Cardiac muscle cell (in vitro differentiated cells and primary cell): ENCODE results near the gene FGFR4. TPM values are rescaled to one million over a fixed set of nuclear protein-coding genes. Genes with fewer than 3 reads are reported as not detected.

ENCODE experiments used
- DNase-seq, 2 donors: peaks; one replicate each; pipeline versions ENCODE4 v3.0.0 to v3.0.0-alpha.2; 2010 to 2017; ENCODE audit warnings: low read depth in 1 of 2, low spot score in 1 of 2
- H3K27ac ChIP-seq: fragments of 200-600 bp; sonication (generic); 2 replicates; pipeline ENCODE4 v1.5.1; 2016
- H3K27me3 ChIP-seq: fragments of 200-600 bp; sonication (generic); 2 replicates; pipeline ENCODE4 v1.6.0; 2016; ENCODE audit warnings: control low read depth
- H3K36me3 ChIP-seq: fragments of 200-600 bp; sonication (generic); 2 replicates; pipeline ENCODE4 v1.5.1; 2016; ENCODE audit warnings: control low read depth
- H3K4me1 ChIP-seq: fragments of 200-600 bp; sonication (generic); 2 replicates; pipeline ENCODE4 v1.8.1; 2017; ENCODE audit warnings: low read depth, mild to moderate bottlenecking, mixed run types
- H3K4me3 ChIP-seq: fragments of 200-600 bp; sonication (generic); 2 replicates; pipeline ENCODE4 v1.5.1; 2016; ENCODE audit warnings: mild to moderate bottlenecking
- H3K9me3 ChIP-seq: fragments of 200-600 bp; sonication (generic); 2 replicates; pipeline ENCODE4 v1.5.1; 2017; ENCODE audit warnings: low read depth, mild to moderate bottlenecking, control low read depth
- polyA plus RNA-seq: library from polyadenylated mRNA; unstranded; fragments of >200 nt; fragmentation: Nextera tagmentation; extraction: Ambion mirVana; gene quantifications from 2 replicates; pipeline ENCODE4 v1.2.1, GENCODE V29; 2016
- total RNA-seq: library from RNA; depleted of rRNA; stranded (reverse); fragments of >200 nt; gene quantifications from 2 replicates; pipeline ENCODE4 v1.2.3, GENCODE V29; 2016
- TF ChIP-seq, protein P1 (sequence below): IDR thresholded peaks from 2 replicates; pipeline ENCODE4 v1.5.1; 2012; ENCODE audit warnings: low read depth, mild to moderate bottlenecking, low read length

FGFR4 gene
- total and polyA plus RNA-seq, 2 experiments from 2014 or later, result 1.8 to 2.8 TPM

DNA sequence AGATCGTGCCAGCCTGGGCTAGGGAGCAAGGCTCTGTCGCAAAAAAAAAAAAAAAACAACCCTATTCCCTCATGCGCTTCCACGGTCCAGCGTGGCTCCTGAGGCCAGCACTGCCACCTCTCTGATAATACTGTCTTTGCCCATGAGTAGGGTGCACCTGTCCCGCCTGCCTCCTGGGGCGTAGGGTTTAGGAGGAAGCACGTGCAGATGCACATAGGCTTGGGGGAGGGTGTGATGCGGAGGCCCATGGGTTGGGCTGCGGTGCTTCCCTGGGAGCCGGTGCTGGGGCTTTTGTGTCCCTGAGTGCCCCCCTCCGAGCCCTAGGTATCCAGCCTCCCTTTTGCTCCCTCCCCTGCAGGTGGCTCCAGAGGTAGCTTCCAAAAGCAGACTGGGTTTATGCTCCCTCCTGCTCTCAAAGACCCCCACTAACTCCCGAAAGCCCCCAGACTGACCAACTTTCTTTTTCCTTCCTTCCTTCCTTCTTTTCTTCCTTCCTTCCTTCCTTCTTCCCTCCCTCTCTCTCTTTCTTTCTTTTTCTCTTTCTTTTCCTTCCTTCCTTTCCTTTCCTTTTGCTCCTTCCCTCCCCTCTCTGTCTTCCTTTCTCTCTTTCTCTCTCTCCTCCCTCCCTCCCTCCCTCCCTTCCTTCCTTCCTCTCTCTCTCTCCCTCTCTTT, 12.8 kb downstream of the FGFR4 start:
- Histone ChIP-seq H3K9me3 (no peaks in the 10 kb centered on the region), H3K27me3 (peaks cover 5% of the 10 kb centered on the region), H3K36me3 (no peaks in the 10 kb centered on the region), H3K27ac (no peak overlapping the region), H3K4me3 (no peak overlapping the region), H3K4me1 (no peaks in the 10 kb centered on the region)
- TF ChIP-seq, protein P1, sequence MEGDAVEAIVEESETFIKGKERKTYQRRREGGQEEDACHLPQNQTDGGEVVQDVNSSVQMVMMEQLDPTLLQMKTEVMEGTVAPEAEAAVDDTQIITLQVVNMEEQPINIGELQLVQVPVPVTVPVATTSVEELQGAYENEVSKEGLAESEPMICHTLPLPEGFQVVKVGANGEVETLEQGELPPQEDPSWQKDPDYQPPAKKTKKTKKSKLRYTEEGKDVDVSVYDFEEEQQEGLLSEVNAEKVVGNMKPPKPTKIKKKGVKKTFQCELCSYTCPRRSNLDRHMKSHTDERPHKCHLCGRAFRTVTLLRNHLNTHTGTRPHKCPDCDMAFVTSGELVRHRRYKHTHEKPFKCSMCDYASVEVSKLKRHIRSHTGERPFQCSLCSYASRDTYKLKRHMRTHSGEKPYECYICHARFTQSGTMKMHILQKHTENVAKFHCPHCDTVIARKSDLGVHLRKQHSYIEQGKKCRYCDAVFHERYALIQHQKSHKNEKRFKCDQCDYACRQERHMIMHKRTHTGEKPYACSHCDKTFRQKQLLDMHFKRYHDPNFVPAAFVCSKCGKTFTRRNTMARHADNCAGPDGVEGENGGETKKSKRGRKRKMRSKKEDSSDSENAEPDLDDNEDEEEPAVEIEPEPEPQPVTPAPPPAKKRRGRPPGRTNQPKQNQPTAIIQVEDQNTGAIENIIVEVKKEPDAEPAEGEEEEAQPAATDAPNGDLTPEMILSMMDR, result no peak
- DNase-seq, result no peak

DNA sequence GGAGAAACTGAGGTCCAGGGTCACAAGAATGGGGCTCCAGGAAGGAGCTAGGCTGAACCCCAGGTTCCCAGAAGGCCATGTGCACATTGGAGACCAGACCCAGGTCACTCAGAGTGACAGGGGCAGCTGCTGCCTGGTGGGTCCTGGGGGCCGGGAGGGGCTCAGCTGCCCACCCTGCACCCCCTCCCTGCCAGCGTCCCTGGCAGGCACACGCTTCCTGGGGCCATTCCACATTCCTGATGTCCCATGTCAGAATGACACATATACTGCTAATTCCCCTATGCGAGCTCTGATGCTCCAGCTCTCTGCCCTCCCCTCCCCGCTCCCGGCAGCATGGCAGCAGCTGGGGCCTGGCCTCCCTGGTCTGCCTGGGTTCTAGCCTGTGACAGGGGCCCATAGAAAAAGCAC, 14.0 kb downstream of the FGFR4 start:
- DNase-seq, result no peak
- Histone ChIP-seq H3K4me1 (no peaks in the 10 kb centered on the region), H3K27ac (no peak overlapping the region), H3K36me3 (no peaks in the 10 kb centered on the region), H3K4me3 (no peak overlapping the region), H3K9me3 (no peaks in the 10 kb centered on the region), H3K27me3 (peaks cover 5% of the 10 kb centered on the region)
- TF ChIP-seq, protein P1, result no peak

DNA sequence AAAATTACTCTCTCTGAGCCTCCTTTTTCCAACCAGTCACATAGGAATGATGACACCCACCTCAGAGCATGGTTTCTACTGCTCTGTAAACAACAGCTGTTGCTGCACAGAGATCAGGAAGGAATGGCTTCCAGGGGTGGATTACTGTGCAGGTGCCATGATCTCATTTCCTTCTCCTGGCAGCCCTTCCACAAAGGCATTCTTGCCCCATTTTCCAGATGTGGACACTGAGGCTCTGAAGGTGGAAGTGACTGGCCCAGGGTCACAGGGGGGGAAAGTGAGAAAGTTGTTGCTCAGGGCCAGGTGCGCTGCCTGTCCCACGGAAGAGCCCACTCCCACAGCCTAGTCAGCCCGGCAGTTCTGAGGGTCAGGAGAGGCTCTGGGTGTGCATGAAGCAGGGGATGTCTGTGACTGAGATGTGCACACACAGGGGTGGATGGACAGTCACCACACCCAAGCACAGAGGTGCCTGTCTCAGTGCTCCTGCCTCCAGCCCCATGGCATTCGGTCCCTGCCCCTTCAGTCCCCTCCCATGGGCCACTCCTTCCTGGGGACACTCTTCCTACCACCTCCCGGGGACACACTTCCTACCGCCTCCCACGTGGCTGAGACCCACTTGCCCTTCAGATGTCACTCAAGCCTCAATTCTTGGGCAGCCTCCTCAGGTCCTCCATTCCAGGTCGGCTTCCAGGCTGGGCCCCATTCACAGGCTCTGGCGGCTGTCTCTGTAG, 17.0 kb downstream of the FGFR4 start:
- H3K9me3 ChIP-seq, result no peaks in the 10 kb centered on the region
- no peaks in the 10 kb centered on the region for H3K4me1 ChIP-seq
- H3K4me3 ChIP-seq, result no peak overlapping the region
- TF ChIP-seq, protein P1, result no peak
- no peak overlapping the region for H3K27ac ChIP-seq
- no peaks in the 10 kb centered on the region for H3K36me3 ChIP-seq
- no peak for DNase-seq
- H3K27me3 ChIP-seq, result peaks cover 5% of the 10 kb centered on the region

DNA sequence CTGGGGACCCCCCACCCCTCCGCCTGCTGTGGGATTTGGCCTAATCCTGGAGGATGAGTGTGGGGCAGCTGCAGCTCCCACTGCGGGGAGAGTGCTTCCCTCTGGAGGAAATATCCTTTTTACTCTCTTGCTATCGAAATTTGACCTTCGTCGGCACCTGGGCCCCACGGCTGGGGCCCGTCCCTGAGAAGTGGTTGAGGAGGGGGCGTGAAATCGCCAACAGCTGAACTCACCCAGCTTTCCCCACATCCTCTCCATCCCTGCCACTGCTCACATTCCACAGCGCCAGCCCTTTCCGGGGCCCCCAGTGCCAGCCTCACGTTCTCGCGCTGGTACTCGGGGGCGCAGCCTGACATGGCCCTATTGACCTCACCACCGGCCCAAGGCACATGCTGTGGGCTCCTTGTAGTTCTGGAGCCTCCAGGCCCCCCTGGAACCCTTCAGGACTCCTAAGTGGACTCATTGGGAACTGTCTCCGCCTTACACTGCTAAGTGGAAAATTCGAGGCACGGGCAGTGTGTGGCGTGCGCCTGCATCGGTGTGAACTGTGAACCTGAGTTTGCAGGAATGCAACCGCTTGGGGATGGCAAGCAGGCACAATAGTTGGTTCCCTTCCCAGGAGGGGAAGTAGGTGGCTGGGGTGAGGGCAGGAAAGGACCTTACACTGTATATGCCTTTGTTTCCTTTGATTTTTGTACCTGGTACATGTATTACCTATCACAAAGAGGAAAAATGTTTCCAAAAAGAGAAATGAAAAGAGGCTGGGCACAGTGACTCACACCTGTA, 19.2 kb downstream of the FGFR4 start:
- Histone ChIP-seq H3K4me3 (no peak overlapping the region), H3K4me1 (no peaks in the 10 kb centered on the region), H3K36me3 (no peaks in the 10 kb centered on the region), H3K9me3 (no peaks in the 10 kb centered on the region), H3K27me3 (no peaks in the 10 kb centered on the region), H3K27ac (no peak overlapping the region)
- no peak for DNase-seq
- TF ChIP-seq, protein P1, result no peak

DNA sequence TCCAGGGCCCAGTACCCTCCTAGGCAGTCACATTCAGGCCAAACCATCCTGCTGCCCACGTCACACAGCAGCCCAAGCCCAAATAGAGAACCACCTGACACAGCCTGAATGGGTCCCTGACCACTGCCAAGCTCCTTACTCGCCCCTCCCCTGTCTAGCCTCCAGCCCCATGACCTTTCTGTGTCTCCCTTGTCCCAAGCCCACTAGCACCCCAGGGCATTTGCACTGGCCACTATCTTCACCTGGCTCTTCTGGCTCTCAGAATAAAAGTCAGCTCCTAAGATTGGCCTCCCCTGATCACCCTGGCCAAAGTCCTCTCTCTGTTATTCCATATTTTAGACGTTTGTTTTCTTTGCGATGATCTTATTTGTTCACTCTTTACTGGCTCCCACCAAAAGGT, 20.4 kb downstream of the FGFR4 start:
- DNase-seq, result no peak
- Histone ChIP-seq H3K27ac (no peak overlapping the region), H3K4me3 (no peak overlapping the region), H3K4me1 (no peaks in the 10 kb centered on the region), H3K36me3 (no peaks in the 10 kb centered on the region), H3K9me3 (no peaks in the 10 kb centered on the region), H3K27me3 (no peaks in the 10 kb centered on the region)
- TF ChIP-seq, protein P1, result no peak
